Measurements from ENCODE around the gene NPRL2. TPM values are rescaled to one million over a fixed set of nuclear protein-coding genes. Genes with fewer than 3 reads are reported as not detected.

Gene NPRL2
- total RNA-seq, 1 donor from 2014 or later: 19.0 TPM

DNA sequence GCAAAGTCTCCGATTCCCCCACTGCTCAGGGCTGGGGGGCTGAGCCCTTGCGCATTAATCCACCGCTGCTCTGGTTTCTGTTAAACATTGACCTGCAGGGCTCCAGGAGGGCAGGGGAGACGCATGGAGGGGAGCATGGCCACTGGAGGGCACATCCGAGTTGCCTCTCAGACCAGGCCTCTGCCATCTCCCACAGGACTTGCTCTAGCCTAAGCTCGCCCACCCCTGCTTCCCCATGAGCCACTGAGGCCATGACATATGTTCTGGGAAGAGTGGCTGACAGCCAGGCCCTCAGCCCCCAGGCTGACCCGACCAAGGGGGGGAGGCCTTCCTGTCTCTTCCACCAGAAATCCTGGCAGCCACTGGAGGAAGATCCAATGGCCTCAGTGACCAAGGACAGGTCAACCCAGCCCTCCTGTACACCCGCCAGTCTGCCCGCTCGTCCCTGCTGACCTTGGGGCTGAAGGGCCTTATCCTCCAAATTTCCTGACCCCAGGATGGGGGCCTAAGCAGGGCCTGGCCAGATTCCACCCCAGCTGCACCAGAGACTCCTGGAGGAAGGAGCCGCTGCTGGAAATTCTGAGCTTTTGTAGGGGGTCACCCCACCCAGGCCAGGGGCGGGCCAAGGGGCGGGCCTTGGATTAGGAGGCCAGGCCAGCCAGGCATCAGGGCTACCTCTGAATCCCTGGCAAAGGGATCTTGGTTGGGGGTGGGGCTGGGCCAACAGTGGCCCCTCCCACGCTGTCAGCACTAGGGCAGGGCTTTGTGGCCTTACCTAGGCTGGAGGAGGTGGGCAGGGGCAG lies 47.4 kb downstream of the NPRL2 start, which contains the start of gene HYAL1:
HYAL1 (minus strand) TSS at position 562 of the 803 bp plus-strand sequence. CDS start 618 bp downstream, outside the sequence.
- no peak for DNase-seq

DNA sequence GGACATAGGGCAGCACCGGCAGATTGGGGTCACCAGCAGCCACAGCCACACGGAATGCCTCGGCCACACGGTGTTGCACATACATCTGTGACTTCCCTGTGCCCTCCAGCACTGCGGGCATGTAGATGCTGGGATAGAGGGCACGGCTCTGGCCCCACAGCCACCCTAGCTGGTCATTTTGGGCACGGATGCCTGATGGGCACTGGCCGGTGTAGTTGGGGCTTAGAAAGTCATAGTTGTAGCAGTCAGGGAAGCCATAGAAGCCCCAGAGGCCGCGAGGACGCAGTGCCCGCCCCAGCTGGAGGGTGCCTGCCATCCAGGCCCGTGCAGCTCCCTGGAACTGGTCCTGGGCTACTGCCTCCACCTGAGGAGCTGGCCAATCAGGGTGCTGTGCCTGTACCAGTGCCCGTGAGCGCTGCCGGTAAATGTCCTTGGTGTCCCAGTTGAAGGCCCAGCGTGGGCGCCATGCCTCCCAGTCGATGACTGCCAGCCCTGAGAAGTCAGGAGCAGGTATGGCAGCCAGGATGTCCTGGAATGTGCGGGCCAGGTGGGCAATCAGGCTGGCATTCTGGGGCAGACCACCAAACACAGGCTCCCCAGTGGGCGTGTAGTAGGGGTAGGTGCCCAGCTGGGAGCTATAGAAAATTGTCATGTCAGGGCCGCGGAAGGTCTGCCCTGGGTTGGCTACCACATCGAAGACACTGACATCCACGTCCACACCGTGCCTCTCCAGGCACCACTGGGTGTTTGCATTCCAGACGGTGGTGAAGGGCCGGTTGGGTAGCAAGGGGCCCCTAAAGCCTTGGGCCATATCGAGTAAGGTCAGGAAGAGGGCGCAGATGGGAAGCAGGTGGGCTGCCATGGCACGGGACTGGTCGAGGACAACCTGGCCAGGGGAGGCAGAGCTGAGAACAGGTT lies 48.2 kb downstream of the NPRL2 start:
- no peak for DNase-seq

DNA sequence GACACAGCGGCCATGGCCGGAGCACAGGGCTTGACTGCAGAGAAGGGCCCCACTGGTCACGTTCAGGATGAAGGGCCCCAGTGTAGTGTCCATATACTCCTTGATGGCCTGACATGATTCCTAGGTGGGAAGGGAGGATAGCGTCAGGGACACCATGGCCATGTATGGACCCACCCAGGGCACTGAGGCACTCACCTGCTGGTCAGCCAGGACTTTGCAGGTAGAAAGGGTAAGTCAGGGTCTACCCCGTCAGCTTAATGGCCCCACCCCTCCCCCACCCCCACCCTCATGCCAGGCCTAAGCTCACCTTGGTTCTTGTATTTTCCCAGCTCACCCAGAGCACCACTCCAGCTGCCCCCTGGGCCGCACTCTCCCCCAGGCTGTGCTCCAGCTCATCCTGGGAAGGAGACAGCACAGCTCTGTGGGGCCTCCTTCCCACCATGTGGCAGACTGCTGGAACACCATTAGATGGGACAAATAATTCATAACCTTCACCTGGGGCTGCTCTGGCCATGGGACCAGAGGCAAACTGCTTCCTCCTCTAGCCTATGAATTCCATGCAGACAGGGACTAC lies 49.8 kb downstream of the NPRL2 start:
- DNase-seq: no peak

DNA sequence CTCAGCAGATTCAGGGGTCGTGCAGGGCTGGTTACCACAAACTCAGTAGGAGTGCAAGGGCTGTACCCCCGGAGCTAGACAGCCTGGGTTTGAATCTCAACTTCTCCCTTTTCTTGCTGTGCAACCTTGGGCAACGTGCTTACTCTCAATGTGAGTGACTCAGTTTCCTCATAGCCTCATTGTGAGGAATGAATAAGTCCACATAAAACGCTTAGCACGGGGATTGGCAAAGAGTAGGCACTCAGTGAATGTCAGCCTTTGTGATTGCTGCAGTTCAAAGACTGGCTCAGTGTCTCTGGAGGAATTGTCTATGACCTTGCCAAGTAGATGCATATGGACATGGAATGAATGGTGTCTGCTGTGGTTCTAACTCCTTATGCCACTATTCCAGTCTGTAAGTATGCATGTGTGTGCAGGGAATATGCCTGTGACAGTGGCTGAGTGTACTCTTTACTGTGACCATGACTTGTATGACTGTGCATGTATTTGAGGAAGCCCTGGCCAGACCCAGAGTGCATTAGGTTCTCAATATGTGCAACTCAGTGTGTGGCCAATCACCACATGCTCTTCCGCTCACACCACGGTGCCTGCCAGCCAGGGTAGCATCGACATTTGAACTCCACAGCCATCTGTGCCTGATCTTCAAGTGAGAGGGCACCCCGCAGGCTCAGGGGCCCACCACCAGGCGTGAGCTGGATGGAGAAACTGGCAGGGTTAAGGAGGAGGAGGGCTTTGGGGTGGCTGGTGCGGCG lies 50.5 kb downstream of the NPRL2 start:
- peak; percentile 64 for DNase-seq

DNA sequence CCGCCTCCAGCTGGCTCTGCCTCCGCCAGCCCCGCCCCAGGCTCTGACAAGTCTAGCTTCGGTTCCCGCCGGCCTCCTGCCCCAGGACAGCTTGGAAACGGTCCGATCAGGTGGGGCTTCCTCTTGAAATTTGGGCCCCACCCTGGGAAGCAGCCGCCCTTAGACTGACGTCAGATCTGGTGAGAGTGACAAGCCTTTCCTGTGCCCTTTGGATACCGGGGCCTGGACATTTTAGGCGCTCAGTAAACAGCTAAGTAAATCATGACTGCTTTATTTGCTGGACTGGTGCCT lies 51.0 kb downstream of the NPRL2 start:
- DNase-seq: no peak

DNA sequence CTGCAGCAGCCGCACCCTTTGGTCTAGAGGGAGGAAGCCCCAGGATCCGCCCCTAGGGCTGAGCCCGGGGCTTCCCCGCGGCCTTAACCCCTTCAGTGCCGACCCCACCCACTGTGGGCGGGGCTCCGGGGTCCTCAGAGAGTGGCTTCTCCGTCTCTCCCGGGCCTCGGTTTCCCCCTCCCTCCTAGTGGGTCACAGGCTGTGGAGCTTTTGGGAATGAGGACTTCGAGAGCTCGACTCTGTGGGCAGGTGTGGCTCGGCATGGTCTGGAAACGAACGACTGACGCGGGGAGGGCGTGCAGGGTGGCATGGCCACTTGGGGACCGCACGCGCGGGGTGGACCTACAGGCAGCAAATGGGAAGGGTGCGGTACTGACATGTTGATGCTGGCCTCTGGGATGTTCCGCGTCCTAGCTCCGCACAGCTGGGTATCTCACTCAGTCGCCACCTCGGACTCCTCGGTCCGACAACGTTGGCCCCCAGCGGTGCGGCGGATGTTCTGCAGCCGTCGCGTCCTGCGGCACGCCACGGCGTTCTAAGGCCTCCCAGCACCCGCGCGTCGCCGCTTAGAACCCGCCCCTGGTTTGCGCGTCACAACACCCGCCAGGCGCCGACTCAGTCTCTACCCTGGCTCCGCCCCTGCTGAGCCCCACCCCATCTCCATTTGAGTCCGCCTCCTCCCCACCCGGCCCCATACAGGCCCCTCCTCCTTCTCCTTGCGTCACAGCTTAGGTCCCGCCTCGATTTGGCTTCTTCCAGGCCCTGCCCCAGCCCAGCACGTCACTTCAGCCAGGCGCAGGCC lies 51.5 kb downstream of the NPRL2 start, which contains the start of the genes HYAL3 and NAA80:
HYAL3 (minus strand) TSS at position 570 of the 802 bp plus-strand sequence. CDS start 3,803 bp downstream, outside the sequence.
NAA80 (minus strand) TSS at position 570 of the 802 bp plus-strand sequence. CDS start 1,942 bp downstream, outside the sequence.
- peak; percentile 100 for DNase-seq

DNA sequence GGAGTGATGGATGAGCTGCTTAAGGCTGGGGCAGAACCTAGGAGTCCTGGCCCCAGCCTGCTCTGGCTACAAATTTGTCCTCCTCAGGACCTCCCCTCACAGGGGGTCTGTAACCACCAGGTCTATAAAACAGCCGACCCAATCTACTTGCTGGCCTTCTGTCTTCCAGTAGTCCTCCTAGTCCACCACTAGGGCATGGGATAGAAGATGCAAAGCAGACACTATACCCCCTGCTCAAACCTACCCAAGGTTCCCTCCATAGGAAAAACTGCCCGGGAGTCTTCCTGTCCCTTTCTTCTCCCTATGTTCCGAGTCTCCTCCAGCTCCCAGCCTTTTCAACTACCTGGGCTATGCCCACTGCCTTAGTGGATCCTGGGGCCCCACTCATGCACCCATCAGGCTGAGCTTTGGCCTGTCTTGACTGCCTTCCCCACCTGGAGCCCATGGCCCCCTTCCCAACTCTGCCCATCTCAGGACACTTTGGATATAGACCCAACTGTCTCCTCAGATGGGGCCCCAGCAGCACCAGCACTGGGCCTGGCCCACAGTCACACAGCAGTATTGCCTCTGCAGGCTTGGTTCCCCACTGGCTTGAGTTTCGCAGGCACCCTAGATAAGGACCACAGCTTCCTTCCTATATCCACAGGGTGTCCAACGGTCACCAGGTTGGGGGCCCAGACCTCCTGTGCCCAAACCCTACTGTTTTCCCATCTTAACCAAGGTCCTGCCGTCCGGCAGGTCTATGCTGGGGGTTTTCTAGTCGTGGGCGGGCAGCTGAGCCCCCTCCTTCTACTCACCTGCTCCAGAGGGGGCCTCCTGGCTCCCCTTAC lies 52.5 kb downstream of the NPRL2 start:
- DNase-seq: no peak

DNA sequence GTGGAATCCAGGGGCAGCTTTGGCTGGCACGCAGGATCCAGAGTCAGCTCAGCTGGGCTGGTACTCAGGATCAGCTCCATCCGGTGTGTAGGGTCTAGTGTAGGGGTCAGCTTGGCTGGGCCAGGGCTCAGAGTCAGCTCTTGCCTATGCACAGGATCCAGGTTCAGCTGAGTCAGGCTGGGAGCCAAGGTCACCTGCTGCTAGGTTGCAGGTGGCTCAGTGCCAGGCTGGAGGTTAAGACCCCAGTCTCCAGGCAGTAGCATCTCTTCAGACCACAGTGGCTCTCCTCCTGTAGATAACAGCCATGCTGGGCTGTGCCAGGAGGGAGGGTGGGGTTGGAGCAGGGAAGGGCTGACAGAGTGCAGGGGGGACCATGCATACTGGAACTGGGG lies 53.2 kb downstream of the NPRL2 start:
- DNase-seq: no peak

Other genes starting within 250 kb of the NPRL2 start
- 5.8 TPM for gene SEMA3F, start 195.5 kb downstream of the NPRL2 start, total RNA-seq
- not detected for gene GNAT1, start 159.2 kb downstream of the NPRL2 start, total RNA-seq
- 5.0 TPM for gene SLC38A3, start 145.5 kb downstream of the NPRL2 start, total RNA-seq
- 84.5 TPM for gene GNAI2, start 114.6 kb downstream of the NPRL2 start, total RNA-seq
- gene SEMA3B, start 81.6 kb downstream of the NPRL2 start, total RNA-seq: 2.3 TPM
- 0.47 TPM for gene LSMEM2, start 71.7 kb downstream of the NPRL2 start, total RNA-seq
- 15.1 TPM for gene IFRD2, start 58.3 kb downstream of the NPRL2 start, total RNA-seq
- gene HYAL3, start 51.4 kb downstream of the NPRL2 start, total RNA-seq: 6.6 TPM
- gene NAA80, start 51.4 kb downstream of the NPRL2 start, total RNA-seq: 4.5 TPM
- 0.16 TPM for gene HYAL1, start 47.2 kb downstream of the NPRL2 start, total RNA-seq
- gene HYAL2, start 28.0 kb downstream of the NPRL2 start, total RNA-seq: 30.9 TPM
- 16.2 TPM for gene TUSC2, start 22.6 kb downstream of the NPRL2 start, total RNA-seq
- gene RASSF1, start 9.9 kb downstream of the NPRL2 start, total RNA-seq: 7.8 TPM
- gene ZMYND10, start 5.0 kb downstream of the NPRL2 start, total RNA-seq: 2.5 TPM
- gene CYB561D2, start 87 bp upstream of the NPRL2 start, total RNA-seq: 10.0 TPM
- gene TMEM115, start 8.7 kb upstream of the NPRL2 start, total RNA-seq: 19.8 TPM
- 2.2 TPM for gene CACNA2D2, start 152.9 kb upstream of the NPRL2 start, total RNA-seq
- 13.6 TPM for gene C3orf18, start 217.0 kb upstream of the NPRL2 start, total RNA-seq
- gene HEMK1, start 218.7 kb upstream of the NPRL2 start, total RNA-seq: 6.9 TPM